Osteocyte (in vitro differentiated cells): ENCODE data around the gene ZFYVE28. TPM values are rescaled to one million over a fixed set of nuclear protein-coding genes. Genes with fewer than 3 reads are reported as not detected.

Experiments
- DNase-seq: peaks from one replicate; pipeline ENCODE4 v3.0.0; 2021; ENCODE audit warnings: mixed read lengths; ENCODE audit not compliant: unreplicated experiment; ENCODE audit errors: extremely low spot score
- H3K27ac Mint-ChIP-seq: one replicate; pipeline ENCODE4 v1.8.0; 2021; ENCODE audit warnings: mild to moderate bottlenecking, mixed read lengths; ENCODE audit not compliant: unreplicated experiment
- H3K27me3 Mint-ChIP-seq: one replicate; pipeline ENCODE4 v1.8.0; 2021; ENCODE audit warnings: mixed read lengths; ENCODE audit not compliant: unreplicated experiment
- H3K36me3 Mint-ChIP-seq: one replicate; pipeline ENCODE4 v1.8.0; 2021; ENCODE audit warnings: mixed read lengths; ENCODE audit not compliant: unreplicated experiment
- H3K4me1 Mint-ChIP-seq: one replicate; pipeline ENCODE4 v1.8.0; 2021; ENCODE audit warnings: mixed read lengths; ENCODE audit not compliant: unreplicated experiment
- H3K4me3 Mint-ChIP-seq: one replicate; pipeline ENCODE4 v1.8.0; 2021; ENCODE audit warnings: mild to moderate bottlenecking, moderate library complexity, mixed read lengths; ENCODE audit not compliant: unreplicated experiment
- H3K9me3 Mint-ChIP-seq: one replicate; pipeline ENCODE4 v1.8.0; 2021; ENCODE audit warnings: mixed read lengths; ENCODE audit not compliant: unreplicated experiment
- total RNA-seq: library from RNA; stranded (reverse); gene quantifications from 2 replicates; pipeline ENCODE4 v1.2.1, GENCODE V29; 2021
- TF ChIP-seq, protein P1 (sequence below): fragments of 200-600 bp; sonication (generic); IDR thresholded peaks from 2 replicates; pipeline ENCODE4 v1.5.0; 2021; ENCODE audit warnings: antibody characterized with exemption, mild to moderate bottlenecking, moderate library complexity

ZFYVE28 gene
- total RNA-seq, 1 donor from 2014 or later, result 3.4 TPM

DNA sequence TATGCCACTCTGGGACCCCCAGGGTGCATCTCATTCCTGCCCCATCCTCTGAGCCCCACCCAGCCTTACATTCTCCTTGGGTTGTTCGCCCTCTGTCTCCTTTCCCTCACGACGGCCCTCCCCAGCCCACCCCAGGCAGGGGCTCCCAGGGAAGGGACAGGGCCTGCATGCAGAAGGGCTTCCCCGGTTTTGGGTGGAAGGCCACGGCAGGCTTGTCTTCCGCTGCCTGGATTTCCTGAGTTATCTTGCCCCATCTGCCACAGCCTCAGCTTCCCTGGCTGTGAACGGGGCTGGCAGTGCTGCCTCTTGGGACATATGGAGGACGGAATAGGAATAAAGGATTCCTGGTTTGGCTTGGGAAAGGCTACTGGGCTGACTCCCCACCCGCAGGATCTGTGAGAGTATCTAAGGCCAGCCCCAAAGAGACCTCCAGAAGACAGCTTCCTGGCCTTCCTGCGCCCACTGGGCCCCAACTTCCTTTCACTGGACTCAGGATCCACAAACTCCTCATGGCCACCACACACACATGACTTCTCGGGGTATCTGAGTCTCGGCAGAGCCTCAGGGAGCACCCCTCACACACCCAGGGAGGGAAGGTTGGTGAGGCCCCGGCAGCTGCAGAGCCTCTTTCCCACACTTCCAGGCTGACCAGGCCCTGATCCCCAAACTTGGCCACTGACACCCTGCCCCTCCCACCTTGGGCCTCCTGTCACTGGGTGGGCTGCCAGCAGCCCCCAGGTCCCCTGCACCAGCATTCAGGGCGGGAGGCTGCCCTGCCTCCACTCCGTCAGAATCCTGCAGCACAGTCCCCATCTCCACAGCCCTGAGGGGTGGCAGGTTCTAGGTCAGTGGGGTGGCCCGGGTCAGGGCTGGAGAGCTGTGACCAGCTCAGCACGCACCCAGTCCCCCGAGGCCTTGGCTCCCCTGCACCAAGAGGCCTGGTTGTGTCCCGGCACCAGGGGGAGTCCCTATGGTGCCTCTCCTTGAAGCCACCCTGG lies 153.0 kb downstream of the ZFYVE28 start:
- no peaks in the 10 kb centered on the region for H3K36me3 Mint-ChIP-seq
- no peaks in the 10 kb centered on the region for H3K9me3 Mint-ChIP-seq
- H3K4me1 Mint-ChIP-seq, result peaks cover under 1% of the 10 kb centered on the region
- H3K4me3 Mint-ChIP-seq, result no peak overlapping the region
- TF ChIP-seq, protein P1, sequence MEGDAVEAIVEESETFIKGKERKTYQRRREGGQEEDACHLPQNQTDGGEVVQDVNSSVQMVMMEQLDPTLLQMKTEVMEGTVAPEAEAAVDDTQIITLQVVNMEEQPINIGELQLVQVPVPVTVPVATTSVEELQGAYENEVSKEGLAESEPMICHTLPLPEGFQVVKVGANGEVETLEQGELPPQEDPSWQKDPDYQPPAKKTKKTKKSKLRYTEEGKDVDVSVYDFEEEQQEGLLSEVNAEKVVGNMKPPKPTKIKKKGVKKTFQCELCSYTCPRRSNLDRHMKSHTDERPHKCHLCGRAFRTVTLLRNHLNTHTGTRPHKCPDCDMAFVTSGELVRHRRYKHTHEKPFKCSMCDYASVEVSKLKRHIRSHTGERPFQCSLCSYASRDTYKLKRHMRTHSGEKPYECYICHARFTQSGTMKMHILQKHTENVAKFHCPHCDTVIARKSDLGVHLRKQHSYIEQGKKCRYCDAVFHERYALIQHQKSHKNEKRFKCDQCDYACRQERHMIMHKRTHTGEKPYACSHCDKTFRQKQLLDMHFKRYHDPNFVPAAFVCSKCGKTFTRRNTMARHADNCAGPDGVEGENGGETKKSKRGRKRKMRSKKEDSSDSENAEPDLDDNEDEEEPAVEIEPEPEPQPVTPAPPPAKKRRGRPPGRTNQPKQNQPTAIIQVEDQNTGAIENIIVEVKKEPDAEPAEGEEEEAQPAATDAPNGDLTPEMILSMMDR, result no peak
- no peak overlapping the region for H3K27ac Mint-ChIP-seq
- no peaks in the 10 kb centered on the region for H3K27me3 Mint-ChIP-seq
- no peak for DNase-seq

DNA sequence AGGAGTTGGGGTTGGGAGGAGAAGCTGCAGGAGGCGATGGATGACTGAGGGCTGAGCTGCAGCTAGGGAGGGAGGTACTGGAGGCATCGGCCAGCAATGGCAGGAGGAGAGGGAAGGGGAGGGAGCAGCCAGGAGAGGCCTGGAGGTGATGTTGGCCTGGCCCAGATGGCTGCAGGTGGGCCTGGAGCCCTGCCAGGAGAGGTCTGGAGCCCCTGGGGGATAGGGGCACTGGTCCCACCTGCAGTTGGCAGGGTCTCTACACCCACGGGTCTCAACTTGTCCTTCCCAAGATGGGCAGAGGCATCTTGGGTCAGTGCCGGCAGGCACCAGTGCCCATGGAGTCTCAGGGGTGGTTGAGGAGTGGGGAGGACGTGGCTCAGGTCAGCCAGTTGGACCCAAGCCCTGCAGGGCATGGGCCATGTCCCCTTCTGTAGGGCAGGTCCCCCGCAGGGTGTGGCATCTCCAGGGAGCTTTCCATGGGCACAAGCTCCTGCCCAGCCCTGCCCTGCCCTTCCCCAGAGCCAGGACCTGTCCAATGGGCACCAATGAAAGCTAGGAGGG lies 153.9 kb downstream of the ZFYVE28 start:
- H3K4me3 Mint-ChIP-seq, result no peak overlapping the region
- TF ChIP-seq, protein P1, result no peak
- DNase-seq, result no peak
- H3K27me3 Mint-ChIP-seq, result no peaks in the 10 kb centered on the region
- no peaks in the 10 kb centered on the region for H3K9me3 Mint-ChIP-seq
- no peak overlapping the region for H3K27ac Mint-ChIP-seq
- peaks cover 6% of the 10 kb centered on the region for H3K4me1 Mint-ChIP-seq
- H3K36me3 Mint-ChIP-seq, result no peaks in the 10 kb centered on the region

DNA sequence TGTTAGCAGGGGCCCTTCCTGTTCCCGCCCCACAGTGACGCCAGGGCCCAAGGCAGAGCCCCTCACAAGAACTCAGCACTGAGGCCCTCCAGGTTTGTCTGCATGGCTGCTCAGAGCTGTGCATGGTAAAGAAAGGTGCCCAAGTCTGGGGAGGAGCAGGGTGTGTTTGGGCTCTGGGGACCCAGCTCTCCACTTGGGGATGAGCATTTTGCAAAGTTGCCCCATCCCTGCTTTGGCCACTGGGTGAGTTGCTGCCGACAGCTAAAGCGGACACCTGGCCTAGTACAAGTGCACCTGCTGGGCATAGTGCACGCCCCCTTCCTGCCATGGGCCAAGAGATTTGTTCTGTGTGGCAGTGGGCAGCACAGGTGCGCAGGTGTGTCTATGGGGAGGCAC lies 154.5 kb downstream of the ZFYVE28 start:
- TF ChIP-seq, protein P1, result no peak
- DNase-seq, result no peak
- H3K9me3 Mint-ChIP-seq, result no peaks in the 10 kb centered on the region
- H3K27ac Mint-ChIP-seq, result no peak overlapping the region
- no peak overlapping the region for H3K4me3 Mint-ChIP-seq
- no peaks in the 10 kb centered on the region for H3K27me3 Mint-ChIP-seq
- H3K36me3 Mint-ChIP-seq, result no peaks in the 10 kb centered on the region
- peaks cover 6% of the 10 kb centered on the region for H3K4me1 Mint-ChIP-seq

DNA sequence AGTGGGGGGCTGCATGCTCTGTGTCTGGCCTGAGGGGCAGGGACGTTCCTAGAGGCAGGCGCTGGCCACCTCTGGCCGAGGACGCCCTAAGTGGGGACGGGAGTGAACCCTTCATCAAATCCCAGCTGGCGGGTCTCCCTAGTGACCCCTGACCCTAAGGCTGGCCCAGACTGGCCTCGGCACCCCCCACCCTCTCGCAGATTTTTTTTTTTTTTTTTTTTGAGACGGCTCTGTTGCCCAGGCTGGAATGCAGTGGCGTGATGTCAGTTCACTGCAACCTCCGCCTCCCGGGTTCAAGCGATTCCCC lies 155.5 kb downstream of the ZFYVE28 start:
- H3K9me3 Mint-ChIP-seq, result no peaks in the 10 kb centered on the region
- H3K27me3 Mint-ChIP-seq, result no peaks in the 10 kb centered on the region
- H3K4me1 Mint-ChIP-seq, result peaks cover 6% of the 10 kb centered on the region
- no peaks in the 10 kb centered on the region for H3K36me3 Mint-ChIP-seq
- TF ChIP-seq, protein P1, result no peak
- H3K4me3 Mint-ChIP-seq, result peak overlapping the region; percentile 67
- no peak for DNase-seq
- peak overlapping the region; percentile 59 for H3K27ac Mint-ChIP-seq

DNA sequence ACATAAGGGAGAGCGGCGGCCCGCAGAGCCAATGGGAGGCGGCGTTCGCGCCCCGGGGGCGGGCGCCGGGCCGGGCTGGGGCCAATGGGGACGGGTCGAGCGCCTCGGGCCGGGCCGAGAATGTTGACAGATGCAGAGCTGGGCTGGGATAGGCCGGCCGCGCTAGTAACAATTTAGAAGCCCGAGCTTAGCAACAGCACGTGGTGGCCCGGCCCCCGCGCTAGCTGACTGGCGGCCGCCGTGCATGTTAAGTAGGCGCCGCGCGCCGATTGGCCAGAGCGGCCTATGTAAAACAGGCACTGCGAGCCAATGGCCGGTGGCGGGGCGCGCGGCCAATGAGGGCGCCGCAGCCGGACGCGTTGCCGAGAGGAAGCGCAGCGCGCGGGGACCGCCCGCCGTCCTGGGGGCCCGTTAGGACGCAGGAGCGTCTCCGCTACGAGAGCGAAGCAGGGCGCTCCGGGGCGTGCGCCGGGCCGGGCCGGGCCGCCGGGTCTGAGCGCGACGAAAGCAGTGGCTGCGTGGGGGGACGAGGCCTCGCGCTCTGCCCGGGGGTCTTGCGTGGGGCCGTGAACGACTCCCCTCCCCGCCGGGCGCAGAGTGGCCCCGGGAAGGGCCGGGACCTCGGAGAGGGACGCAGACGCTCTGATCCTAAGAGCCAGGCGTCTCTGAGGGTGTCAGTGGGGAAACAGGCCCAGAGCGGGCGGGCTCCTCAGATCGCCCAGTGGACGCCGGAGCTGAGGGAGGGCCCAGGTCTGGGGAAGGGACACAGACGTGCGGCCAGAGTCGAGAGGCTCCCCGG lies 156.1 kb downstream of the ZFYVE28 start:
- Mint-ChIP-seq H3K9me3 (no peaks in the 10 kb centered on the region), H3K4me3 (peak overlapping the region; percentile 67), H3K27me3 (no peaks in the 10 kb centered on the region), H3K4me1 (peaks cover 10% of the 10 kb centered on the region), H3K27ac (peak overlapping the region; percentile 59), H3K36me3 (no peaks in the 10 kb centered on the region)
- DNase-seq, result peak; percentile 100
- TF ChIP-seq, protein P1, result no peak
